ENCODE measurements around the gene NEB.

GRCh38 chr2:151570191-151570590 lies 164.1 kb downstream of the NEB start:
- no peak for TF ChIP-seq CTCF (conservative IDR thresholded peaks at IDR 0.05; ENCODE audit: low read depth, low read length)
- TF ChIP-seq SMC3 (IDR thresholded peaks at IDR 0.05; ENCODE audit: low read depth, low read length), result no peak
- TF ChIP-seq, protein P1, sequence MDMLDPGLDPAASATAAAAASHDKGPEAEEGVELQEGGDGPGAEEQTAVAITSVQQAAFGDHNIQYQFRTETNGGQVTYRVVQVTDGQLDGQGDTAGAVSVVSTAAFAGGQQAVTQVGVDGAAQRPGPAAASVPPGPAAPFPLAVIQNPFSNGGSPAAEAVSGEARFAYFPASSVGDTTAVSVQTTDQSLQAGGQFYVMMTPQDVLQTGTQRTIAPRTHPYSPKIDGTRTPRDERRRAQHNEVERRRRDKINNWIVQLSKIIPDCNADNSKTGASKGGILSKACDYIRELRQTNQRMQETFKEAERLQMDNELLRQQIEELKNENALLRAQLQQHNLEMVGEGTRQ (IDR thresholded peaks at IDR 0.05; ENCODE audit: low read depth, low read length), result no peak
- TF ChIP-seq MAZ (IDR thresholded peaks at IDR 0.05; ENCODE audit: borderline replicate concordance, low read depth, low read length), result no peak
- TF ChIP-seq POLR2A (IDR thresholded peaks at IDR 0.05; ENCODE audit: low read depth, low read length), result no peak
- TF ChIP-seq CEBPB (IDR thresholded peaks at IDR 0.05; ENCODE audit: low read depth, low read length), result no peak
- no peak for TF ChIP-seq RCOR1 (IDR thresholded peaks at IDR 0.05; ENCODE audit: insufficient replicate concordance, low read length)
- no peak for TF ChIP-seq NFE2L2 (IDR thresholded peaks at IDR 0.05; ENCODE audit: low read depth, low read length)
- no peak for TF ChIP-seq ELK1 (IDR thresholded peaks at IDR 0.05; ENCODE audit: borderline replicate concordance, low read depth, low read length)
- no peak for TF ChIP-seq CHD1 (IDR thresholded peaks at IDR 0.05; ENCODE audit: low read depth, low read length)

Data from IMR-90 (cell line).